Measurements from ENCODE around the gene PMPCA. TPM values are rescaled to one million over a fixed set of nuclear protein-coding genes. Genes with fewer than 3 reads are reported as not detected.

PMPCA gene
- total RNA-seq, 4 donors from 2014 or later: 22.8 to 43.9 (median 35.0) TPM

DNA sequence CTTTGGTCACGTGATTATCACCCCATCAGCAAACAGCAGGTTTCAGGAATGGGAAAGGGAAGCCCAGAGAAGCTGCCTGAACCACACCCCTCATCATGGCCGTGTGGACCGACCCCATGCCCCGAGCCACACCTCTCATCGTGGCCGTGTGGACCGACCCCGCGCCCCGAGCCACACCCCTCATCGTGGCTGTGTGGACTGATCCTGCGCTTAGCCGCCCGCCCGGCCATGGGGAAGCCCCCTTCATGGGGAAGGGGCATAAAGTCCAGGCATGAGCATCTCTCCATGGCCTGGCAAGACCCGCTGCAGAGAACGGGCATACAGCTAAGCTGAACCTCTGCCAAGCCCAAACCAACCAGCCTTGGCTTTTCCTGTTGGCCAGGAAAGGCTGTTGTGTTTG, 16.9 kb upstream of the PMPCA start:
- Histone ChIP-seq H3K27me3 (no peaks in the 10 kb centered on the region), H3K9me3 (no peaks in the 10 kb centered on the region), H3K4me3 (no peak overlapping the region), H3K4me1 (peaks cover 2 to 6% (median 5%) of the 10 kb centered on the region in 4 donors), H3K36me3 (peaks cover 50 to 98% (median 89%) of the 10 kb centered on the region in 4 donors), H3K27ac (replicated peaks in 1 of 4) (no peak overlapping the region)
- WGBS: 78% methylated on average over 6 of the region's 17 CpGs
- DNase-seq (ENCODE audit: extremely low spot score): no peak
- intact Hi-C loops (cut with DNase I): no loop called here
- TF ChIP-seq EP300 (IDR thresholded peaks at IDR 0.05): no peak
- TF ChIP-seq POLR2A (IDR thresholded peaks at IDR 0.05; ENCODE audit: low read depth): no peak
- TF ChIP-seq, protein P1, sequence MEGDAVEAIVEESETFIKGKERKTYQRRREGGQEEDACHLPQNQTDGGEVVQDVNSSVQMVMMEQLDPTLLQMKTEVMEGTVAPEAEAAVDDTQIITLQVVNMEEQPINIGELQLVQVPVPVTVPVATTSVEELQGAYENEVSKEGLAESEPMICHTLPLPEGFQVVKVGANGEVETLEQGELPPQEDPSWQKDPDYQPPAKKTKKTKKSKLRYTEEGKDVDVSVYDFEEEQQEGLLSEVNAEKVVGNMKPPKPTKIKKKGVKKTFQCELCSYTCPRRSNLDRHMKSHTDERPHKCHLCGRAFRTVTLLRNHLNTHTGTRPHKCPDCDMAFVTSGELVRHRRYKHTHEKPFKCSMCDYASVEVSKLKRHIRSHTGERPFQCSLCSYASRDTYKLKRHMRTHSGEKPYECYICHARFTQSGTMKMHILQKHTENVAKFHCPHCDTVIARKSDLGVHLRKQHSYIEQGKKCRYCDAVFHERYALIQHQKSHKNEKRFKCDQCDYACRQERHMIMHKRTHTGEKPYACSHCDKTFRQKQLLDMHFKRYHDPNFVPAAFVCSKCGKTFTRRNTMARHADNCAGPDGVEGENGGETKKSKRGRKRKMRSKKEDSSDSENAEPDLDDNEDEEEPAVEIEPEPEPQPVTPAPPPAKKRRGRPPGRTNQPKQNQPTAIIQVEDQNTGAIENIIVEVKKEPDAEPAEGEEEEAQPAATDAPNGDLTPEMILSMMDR (IDR thresholded peaks at IDR 0.05): no peak
- no peak for TF ChIP-seq POLR2AphosphoS5 (IDR thresholded peaks at IDR 0.05)

DNA sequence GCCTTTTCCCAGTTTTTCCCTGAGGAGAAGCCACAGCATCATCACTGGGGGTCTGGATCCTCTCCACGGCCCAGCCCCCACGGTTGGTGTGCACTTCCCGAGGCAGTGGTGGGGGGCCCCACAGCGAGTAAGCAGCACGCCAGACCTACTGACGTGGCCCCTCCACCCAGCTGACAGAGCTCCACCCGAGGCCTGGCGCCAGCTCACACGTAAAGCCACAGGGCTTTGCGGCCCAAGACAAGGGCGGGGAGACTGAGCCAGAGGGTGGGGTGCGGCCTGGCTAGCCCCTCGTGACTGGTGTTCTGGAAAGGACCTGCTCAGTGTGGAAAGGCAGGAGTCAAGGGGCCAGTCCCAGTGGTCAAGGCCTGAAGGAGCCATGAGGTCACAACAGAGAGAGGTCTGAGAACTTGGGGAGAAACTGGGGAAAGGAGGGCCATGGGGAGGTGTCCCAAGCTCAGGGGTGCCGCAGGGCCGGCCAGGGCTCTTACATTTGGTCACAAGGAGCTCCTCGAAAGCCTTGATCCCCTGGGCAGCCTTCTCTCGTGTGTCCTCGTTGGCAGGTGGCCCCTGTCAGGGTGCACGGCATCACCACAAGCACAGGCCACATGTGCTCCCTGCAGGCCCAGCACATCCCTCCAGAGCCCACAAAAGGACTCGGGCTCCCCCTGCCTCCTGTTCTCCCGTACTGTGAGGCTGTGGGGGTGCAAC, 16.0 kb upstream of the PMPCA start:
- H3K36me3 ChIP-seq: peaks cover 49 to 89% (median 81%) of the 10 kb centered on the region in 4 donors
- WGBS: 92% methylated on average over 9 of the region's 21 CpGs
- no peaks in the 10 kb centered on the region for H3K27me3 ChIP-seq
- intact Hi-C loops (cut with DNase I): loop anchor here (5.0 kb wide), 1 partner anchor 57 kb away; no protein-coding TSS in a partner anchor
- H3K27ac ChIP-seq (replicated peaks in 1 of 4): no peak overlapping the region
- H3K4me3 ChIP-seq: no peak overlapping the region
- no peak for DNase-seq (ENCODE audit: extremely low spot score)
- peaks cover 12 to 15% (median 15%) of the 10 kb centered on the region in 4 donors for H3K4me1 ChIP-seq
- H3K9me3 ChIP-seq: no peaks in the 10 kb centered on the region
- TF ChIP-seq EP300 (IDR thresholded peaks at IDR 0.05): no peak
- no peak for TF ChIP-seq POLR2AphosphoS5 (IDR thresholded peaks at IDR 0.05)
- TF ChIP-seq POLR2A (IDR thresholded peaks at IDR 0.05; ENCODE audit: low read depth): no peak
- TF ChIP-seq, protein P1 (IDR thresholded peaks at IDR 0.05): no peak

DNA sequence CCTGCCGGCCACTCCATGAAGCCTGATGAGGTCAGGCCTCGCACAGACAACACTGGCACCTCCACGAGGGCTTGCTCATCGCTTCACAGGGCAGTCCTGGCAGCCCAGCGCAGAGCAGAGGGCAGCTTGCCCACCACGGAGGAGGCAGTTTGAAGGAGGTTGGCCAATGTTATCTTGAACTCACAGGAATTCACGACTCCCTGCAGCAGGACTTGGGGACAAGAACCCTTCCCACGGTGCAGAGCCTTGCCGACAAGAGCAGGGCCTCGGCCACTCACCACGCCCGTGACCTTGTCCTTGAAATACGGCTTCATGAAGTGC, 15.5 kb upstream of the PMPCA start:
- intact Hi-C loops (cut with DNase I): loop anchor here (5.0 kb wide), 1 partner anchor 58 kb away; no protein-coding TSS in a partner anchor
- Histone ChIP-seq H3K4me3 (no peak overlapping the region), H3K9me3 (no peaks in the 10 kb centered on the region), H3K27me3 (no peaks in the 10 kb centered on the region), H3K27ac (replicated peaks in 1 of 4) (no peak overlapping the region), H3K4me1 (peaks cover 12 to 18% (median 17%) of the 10 kb centered on the region in 4 donors), H3K36me3 (peaks cover 49 to 84% (median 76%) of the 10 kb centered on the region in 4 donors)
- 97% methylated on average over 11 of the region's 13 CpGs for WGBS
- TF ChIP-seq POLR2AphosphoS5 (IDR thresholded peaks at IDR 0.05) (no peak), EP300 (IDR thresholded peaks at IDR 0.05) (no peak), POLR2A (IDR thresholded peaks at IDR 0.05; ENCODE audit: low read depth) (no peak)
- TF ChIP-seq, protein P1 (IDR thresholded peaks at IDR 0.05): no peak
- DNase-seq (ENCODE audit: extremely low spot score): no peak

DNA sequence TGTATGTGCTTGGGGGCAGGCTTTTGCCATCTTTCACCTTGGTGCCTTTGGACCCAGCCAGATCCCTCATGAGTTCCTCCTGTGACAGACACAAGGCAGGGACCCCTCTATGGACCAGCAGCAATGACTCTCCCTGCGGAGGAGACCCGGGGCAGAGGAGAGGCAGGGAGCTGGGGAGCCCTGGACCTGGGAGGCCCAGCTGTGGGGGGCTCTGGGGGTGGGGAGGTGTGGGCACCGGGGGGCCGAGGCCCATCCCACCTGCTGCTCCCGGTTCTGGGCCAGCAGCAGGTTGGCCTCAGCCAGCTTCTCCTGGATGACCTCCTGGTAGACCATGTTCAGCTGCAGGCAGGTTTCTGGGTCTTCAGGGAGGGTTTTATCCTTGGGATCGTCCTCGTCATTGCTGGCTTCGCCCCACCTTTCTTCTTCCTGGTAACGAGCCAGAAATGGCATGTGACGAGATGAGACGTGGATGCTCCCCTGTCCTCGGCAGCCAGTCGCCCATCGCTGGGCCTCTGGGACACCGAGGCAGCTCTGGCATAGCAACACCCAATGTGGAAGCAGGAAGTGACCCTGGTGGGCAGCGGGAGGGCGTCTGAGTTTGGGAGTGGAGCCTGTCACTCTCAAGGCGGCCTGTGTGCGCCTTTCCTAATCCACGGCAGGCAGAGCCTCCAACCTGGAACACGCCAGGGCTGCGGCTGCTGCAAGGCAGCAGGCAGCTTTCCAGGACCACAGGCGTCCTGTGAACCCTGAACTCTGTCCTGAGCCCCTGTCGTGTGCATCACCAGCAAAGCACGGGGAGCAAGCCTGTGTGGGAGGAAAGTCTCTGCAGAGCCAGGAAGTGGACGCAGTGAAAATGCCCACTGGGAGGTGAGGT, 14.9 kb upstream of the PMPCA start:
- H3K4me1 ChIP-seq: peaks cover 16 to 23% (median 21%) of the 10 kb centered on the region in 4 donors
- no peak overlapping the region for H3K4me3 ChIP-seq
- intact Hi-C loops (cut with DNase I): loop anchor here (5.0 kb wide), 1 partner anchor 58 kb away; no protein-coding TSS in a partner anchor
- H3K27ac ChIP-seq (replicated peaks in 1 of 4): no peak overlapping the region
- H3K9me3 ChIP-seq: no peaks in the 10 kb centered on the region
- WGBS: 91% methylated on average over 18 of the region's 26 CpGs
- no peak for DNase-seq (ENCODE audit: extremely low spot score)
- peaks cover 49 to 79% (median 74%) of the 10 kb centered on the region in 4 donors for H3K36me3 ChIP-seq
- H3K27me3 ChIP-seq: no peaks in the 10 kb centered on the region
- no peak for TF ChIP-seq POLR2AphosphoS5 (IDR thresholded peaks at IDR 0.05)
- no peak for TF ChIP-seq POLR2A (IDR thresholded peaks at IDR 0.05; ENCODE audit: low read depth)

DNA sequence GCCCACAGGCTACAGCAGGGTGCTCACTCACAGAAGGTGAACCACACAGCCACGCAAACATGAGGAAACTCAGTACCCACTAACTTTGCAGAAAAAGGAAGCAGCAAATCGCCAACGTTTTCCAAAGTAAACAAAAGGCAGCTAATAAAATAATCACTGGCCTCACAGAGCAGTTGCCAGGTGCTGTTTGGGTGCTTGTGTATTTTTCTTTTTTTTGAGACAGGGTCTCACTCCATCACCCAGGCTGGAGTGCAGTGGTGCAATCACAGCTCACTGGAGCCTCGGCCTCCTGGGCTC, 14.3 kb upstream of the PMPCA start:
- H3K4me3 ChIP-seq: no peak overlapping the region
- DNase-seq (ENCODE audit: extremely low spot score): no peak
- H3K27me3 ChIP-seq: no peaks in the 10 kb centered on the region
- no peak overlapping the region for H3K27ac ChIP-seq (replicated peaks in 1 of 4)
- 67% methylated on average over 4 of the region's 4 CpGs for WGBS
- H3K36me3 ChIP-seq: peaks cover 48 to 75% (median 71%) of the 10 kb centered on the region in 4 donors
- H3K4me1 ChIP-seq: peaks cover 18 to 25% (median 24%) of the 10 kb centered on the region in 4 donors
- no peak for TF ChIP-seq POLR2AphosphoS5 (IDR thresholded peaks at IDR 0.05)
- TF ChIP-seq EP300 (IDR thresholded peaks at IDR 0.05): no peak
- no peak for TF ChIP-seq POLR2A (IDR thresholded peaks at IDR 0.05; ENCODE audit: low read depth)
- TF ChIP-seq, protein P1 (IDR thresholded peaks at IDR 0.05): no peak
- H3K9me3 ChIP-seq: no peaks in the 10 kb centered on the region
- intact Hi-C loops (cut with DNase I): loop anchor here (5.0 kb wide), 1 partner anchor 59 kb away; no protein-coding TSS in a partner anchor

All from esophagus muscularis mucosa (tissue), 4 donors.